HFFc6 (cell line): ENCODE data around the gene MAPK8IP2. TPM values are rescaled to one million over a fixed set of nuclear protein-coding genes. Genes with fewer than 3 reads are reported as not detected.

Experiments used
- DNase-seq: peaks from one replicate; pipeline ENCODE4 v3.0.0-alpha.2; 2018
- H3K27ac Mint-ChIP-seq: 2 replicates; pipeline ENCODE4 v1.8.0; 2020; ENCODE audit warnings: mild to moderate bottlenecking, mixed read lengths
- H3K27me3 Mint-ChIP-seq: 2 replicates; pipeline ENCODE4 v1.8.0; 2021; ENCODE audit warnings: mild to moderate bottlenecking, moderate library complexity, mixed read lengths; ENCODE audit not compliant: insufficient read depth
- H3K36me3 Mint-ChIP-seq: 2 replicates; pipeline ENCODE4 v1.8.0; 2021; ENCODE audit warnings: low read depth, mixed read lengths
- H3K4me1 Mint-ChIP-seq: 2 replicates; pipeline ENCODE4 v1.8.0; 2020; ENCODE audit warnings: low read depth, mixed read lengths
- H3K4me3 Mint-ChIP-seq: 2 replicates; pipeline ENCODE4 v1.8.0; 2020; ENCODE audit warnings: mild to moderate bottlenecking, moderate library complexity, mixed read lengths
- H3K9me3 Mint-ChIP-seq: 2 replicates; pipeline ENCODE4 v1.8.0; 2020; ENCODE audit warnings: mild to moderate bottlenecking, mixed read lengths
- CTCF ChIP-seq: fragments of 200-600 bp; sonication (generic); IDR thresholded peaks from 2 replicates; pipeline ENCODE4 v1.5.0; 2021; ENCODE audit warnings: antibody characterized with exemption, mild to moderate bottlenecking
- total RNA-seq, 6 experiments: library from RNA; stranded (reverse); fragmentation: NEBNext Ultra II Directional; extraction: Animal tissue kit (Norgen Biotek cat#: 25700); gene quantifications; 2 replicates in 1 of 6; 3 replicates in 5 of 6; pipeline ENCODE4 v1.2.3, GENCODE V29; 2021

MAPK8IP2 gene
- total RNA-seq, 6 experiments from 2014 or later = 0.14 to 0.25 (median 0.15) TPM

GRCh38 chr22:50581031-50581949 lies 19.3 kb upstream of the MAPK8IP2 start:
- Mint-ChIP-seq H3K9me3 (no peaks in the 10 kb centered on the region), H3K27ac (no peak overlapping the region), H3K27me3 (peaks cover 13% of the 10 kb centered on the region), H3K4me3 (peak overlapping the region; percentile 92), H3K36me3 (no peaks in the 10 kb centered on the region), H3K4me1 (peaks cover 14% of the 10 kb centered on the region)
- no peak for DNase-seq
- no peak for TF ChIP-seq CTCF

- DNase-seq = no peak
- Mint-ChIP-seq H3K4me1 (peaks cover 14% of the 10 kb centered on the region), H3K27me3 (peaks cover 11% of the 10 kb centered on the region), H3K36me3 (no peaks in the 10 kb centered on the region), H3K9me3 (no peaks in the 10 kb centered on the region), H3K27ac (peak overlapping the region; percentile 88), H3K4me3 (peak overlapping the region; percentile 92)
- TF ChIP-seq CTCF = no peak
Observed at GRCh38 chr22:50581950-50582492, 18.6 kb upstream of the MAPK8IP2 start.

- peak; percentile 97 for DNase-seq
- H3K4me1 Mint-ChIP-seq = peaks cover 14% of the 10 kb centered on the region
- H3K27ac Mint-ChIP-seq = peak within 1 kb of the TSS; percentile 88
- no peaks in the 10 kb centered on the region for H3K36me3 Mint-ChIP-seq
- TF ChIP-seq CTCF = no peak
- H3K9me3 Mint-ChIP-seq = no peaks in the 10 kb centered on the region
- H3K4me3 Mint-ChIP-seq = peak within 1 kb of the TSS; percentile 92
- H3K27me3 Mint-ChIP-seq = peaks cover 10% of the 10 kb centered on the region; the same call in 1 of the 2 replicates
Observed at GRCh38 chr22:50582493-50583293, 17.9 kb upstream of the MAPK8IP2 start, which contains the start of gene CHKB. Gene CHKB, minus strand, starts transcription at chr22:50582849. Its CDS starts 68 bp downstream, at chr22:50582781.

DNA sequence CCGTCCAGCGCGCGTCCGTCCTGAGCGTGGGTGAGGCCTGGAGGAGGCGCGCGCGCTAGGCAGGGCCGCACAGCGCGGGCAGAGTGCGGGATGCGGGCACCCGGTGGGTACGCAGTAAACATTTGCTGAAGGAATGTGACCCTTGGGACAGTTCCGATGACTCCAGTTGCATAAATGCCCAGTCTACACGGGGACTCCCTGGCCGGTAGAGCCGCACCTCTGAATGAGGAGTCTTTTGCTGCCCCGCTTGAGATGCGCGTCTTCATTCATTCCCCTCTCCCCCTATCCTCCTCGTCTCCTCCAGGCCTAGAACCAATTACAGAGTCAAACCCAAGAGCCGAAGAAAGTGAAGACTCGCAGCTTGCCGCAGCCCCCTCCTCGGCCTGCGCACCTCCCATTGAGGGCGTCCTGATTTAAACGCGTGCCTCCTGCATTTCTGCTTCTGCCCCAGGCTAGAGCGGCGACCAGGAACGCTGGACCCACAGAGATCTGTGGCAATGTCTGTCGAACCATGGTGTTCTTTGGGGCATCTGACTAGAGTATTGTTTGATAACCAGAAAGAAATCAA lies 17.2 kb upstream of the MAPK8IP2 start:
- DNase-seq = no peak
- peaks cover 9% of the 10 kb centered on the region; the same call in 1 of the 2 replicates for H3K27me3 Mint-ChIP-seq
- H3K4me1 Mint-ChIP-seq = peaks cover 13% of the 10 kb centered on the region
- H3K9me3 Mint-ChIP-seq = no peaks in the 10 kb centered on the region
- no peak for TF ChIP-seq CTCF
- no peaks in the 10 kb centered on the region for H3K36me3 Mint-ChIP-seq
- peak overlapping the region; percentile 37 for H3K27ac Mint-ChIP-seq
- peak overlapping the region; percentile 92 for H3K4me3 Mint-ChIP-seq
